DND-41 (cell line): Measurements from ENCODE around the gene PIK3R2.

Experiments used
- ATAC-seq: fragments of 200-7000 bp; cut with Tn5 transposase; 3 replicates; pipeline ENCODE4 v1.9.1; 2021; ENCODE audit warnings: low read depth; ENCODE audit not compliant: insufficient read depth
- DNase-seq: peaks from one replicate; pipeline ENCODE4 v3.0.0-alpha.2; 2020
- H2AFZ ChIP-seq: 2 replicates; pipeline ENCODE4 v1.6.0; 2012; ENCODE audit warnings: low read depth, low read length
- H3K27ac ChIP-seq: 2 replicates; pipeline ENCODE4 v1.5.1; 2012; ENCODE audit warnings: low read length, inconsistent platforms
- H3K27me3 ChIP-seq: fragments of 200-600 bp; sonication (generic); 2 replicates; pipeline ENCODE4 v1.6.0; 2012; ENCODE audit warnings: low read length, mild to moderate bottlenecking, inconsistent platforms; ENCODE audit not compliant: insufficient read depth, poor library complexity
- H3K36me3 ChIP-seq: 2 replicates; pipeline ENCODE4 v1.5.1; 2012; ENCODE audit warnings: low read length, inconsistent platforms; ENCODE audit not compliant: insufficient read depth
- H3K4me1 ChIP-seq: 2 replicates; pipeline ENCODE4 v1.5.1; 2012; ENCODE audit warnings: mild to moderate bottlenecking, low read length; ENCODE audit not compliant: insufficient read depth
- H3K4me2 ChIP-seq: 2 replicates; pipeline ENCODE4 v1.6.0; 2012; ENCODE audit warnings: mild to moderate bottlenecking, moderate library complexity, low read length, inconsistent platforms; ENCODE audit not compliant: insufficient read depth
- H3K4me3 ChIP-seq, 2 experiments: fragments of 200-600 bp in 1 of 2; shearing (Covaris generic) in 1 of 2; 2 replicates each; pipeline ENCODE4 v1.5.1; 2012 to 2016; ENCODE audit warnings: inconsistent platforms in 2 of 2, low read length in 2 of 2, mild to moderate bottlenecking in 2 of 2, low read depth in 1 of 2, moderate library complexity in 1 of 2
- H3K79me2 ChIP-seq: 2 replicates; pipeline ENCODE4 v1.6.0; 2012; ENCODE audit warnings: low read length, inconsistent platforms; ENCODE audit not compliant: insufficient read depth
- H3K9ac ChIP-seq: 2 replicates; pipeline ENCODE4 v1.6.0; 2012; ENCODE audit warnings: low read depth, mild to moderate bottlenecking, inconsistent platforms, low read length, moderate library complexity
- H3K9me3 ChIP-seq: 2 replicates; pipeline ENCODE4 v1.5.1; 2012; ENCODE audit warnings: low read length, moderate library complexity, mild to moderate bottlenecking, inconsistent platforms; ENCODE audit not compliant: insufficient read depth, severe bottlenecking
- H4K20me1 ChIP-seq: 2 replicates; pipeline ENCODE4 v1.6.0; 2012; ENCODE audit warnings: low read length; ENCODE audit not compliant: insufficient read depth
- CTCF ChIP-seq: IDR thresholded peaks from 2 replicates; pipeline ENCODE4 v1.5.1; 2012; ENCODE audit warnings: borderline replicate concordance, low read length, moderate library complexity, mild to moderate bottlenecking; ENCODE audit not compliant: poor library complexity, severe bottlenecking; ENCODE audit errors: extremely low read depth
- EZH2 ChIP-seq: IDR thresholded peaks from 3 replicates; pipeline ENCODE4 v1.6.1; 2012; ENCODE audit warnings: borderline replicate concordance, low read depth, mild to moderate bottlenecking, moderate library complexity, low read length, inconsistent platforms; ENCODE audit not compliant: severe bottlenecking

Gene PIK3R2

GRCh38 chr19:18147396-18147795 is 5.6 kb upstream of the PIK3R2 start:
- TF ChIP-seq EZH2 = no peak
- TF ChIP-seq CTCF = no peak
- no peak overlapping the region for H3K4me2 ChIP-seq
- ATAC-seq (no peak), DNase-seq (no peak)
- no peaks in the 10 kb centered on the region for H4K20me1 ChIP-seq
- H3K9me3 ChIP-seq = no peaks in the 10 kb centered on the region
- H3K36me3 ChIP-seq = no peaks in the 10 kb centered on the region
- peaks cover 15% of the 10 kb centered on the region for H3K4me1 ChIP-seq
- H3K79me2 ChIP-seq = no peaks in the 10 kb centered on the region
- H2AFZ ChIP-seq = no peak overlapping the region
- no peak overlapping the region for H3K9ac ChIP-seq
- H3K27me3 ChIP-seq = no peaks in the 10 kb centered on the region
- no peak overlapping the region for H3K4me3 ChIP-seq
- no peak overlapping the region for H3K27ac ChIP-seq

GRCh38 chr19:18149596-18149975 is 3.4 kb upstream of the PIK3R2 start:
- DNase-seq (no peak), ATAC-seq (no peak)
- H3K27ac ChIP-seq = no peak overlapping the region
- H3K4me2 ChIP-seq = no peak overlapping the region
- no peaks in the 10 kb centered on the region; the same call in 1 of the 2 replicates for H3K36me3 ChIP-seq
- H3K9me3 ChIP-seq = no peaks in the 10 kb centered on the region
- no peak overlapping the region for H2AFZ ChIP-seq
- TF ChIP-seq CTCF (no peak), EZH2 (no peak)
- H3K79me2 ChIP-seq = peaks cover 14% of the 10 kb centered on the region
- H3K9ac ChIP-seq = no peak overlapping the region
- H3K4me3 ChIP-seq = no peak overlapping the region
- H4K20me1 ChIP-seq = peaks cover 12% of the 10 kb centered on the region
- no peaks in the 10 kb centered on the region for H3K27me3 ChIP-seq
- H3K4me1 ChIP-seq = peaks cover 26% of the 10 kb centered on the region

- Histone ChIP-seq H2AFZ (peak overlapping the region; percentile 93), H4K20me1 (peaks cover 21% of the 10 kb centered on the region), H3K4me2 (peak overlapping the region; percentile 70), H3K9me3 (no peaks in the 10 kb centered on the region), H3K36me3 (peaks cover 10% of the 10 kb centered on the region), H3K27me3 (no peaks in the 10 kb centered on the region), H3K4me3 (peak overlapping the region in 1 of 2 experiments; percentile 62; a peak in 2 of 4 replicates), H3K79me2 (peaks cover 22% of the 10 kb centered on the region), H3K27ac (peak overlapping the region; percentile 92), H3K9ac (peak overlapping the region; percentile 97), H3K4me1 (peaks cover 35% of the 10 kb centered on the region)
- TF ChIP-seq EZH2 (no peak), CTCF (no peak)
- no peak for DNase-seq
- ATAC-seq = no peak
Measured at GRCh38 chr19:18150776-18151624, 2.0 kb upstream of the PIK3R2 start.
